ENCODE results near the gene HEY2.
A peak's percentile ranks its signal among the peaks of the same experiment; 100 is the strongest.
"Not testable (repeated sequence)": the region's sequence is repeated elsewhere in the genome, so short reads cannot be mapped to it uniquely, and the experiment has no call there.

The HEY2 gene

GRCh38 chr6:125750692-125751333, 1.4 kb downstream of the HEY2 start:
- Mint-ChIP-seq H3K27me3 (peaks cover 54% of the 10 kb centered on the region), H3K4me3 (peak overlapping the region; percentile 82 to 96), H3K4me1 (peaks cover 31% of the 10 kb centered on the region), H3K9me3 (no peaks in the 10 kb centered on the region), H3K27ac (no peak overlapping the region)
- DNase-seq (no peak), ATAC-seq (no peak)

GRCh38 chr6:125751334-125751916, 2.0 kb downstream of the HEY2 start:
- Mint-ChIP-seq H3K9me3 (no peaks in the 10 kb centered on the region), H3K4me3 (no peak overlapping the region), H3K4me1 (peaks cover 26% of the 10 kb centered on the region), H3K27me3 (peaks cover 48% of the 10 kb centered on the region), H3K27ac (no peak overlapping the region)
- ATAC-seq (no peak), DNase-seq (no peak)

- no peak for DNase-seq
- no peaks in the 10 kb centered on the region for H3K9me3 Mint-ChIP-seq
- ATAC-seq: no peak
- H3K4me3 Mint-ChIP-seq: no peak overlapping the region
- peaks cover 15% of the 10 kb centered on the region for H3K4me1 Mint-ChIP-seq
- peaks cover 34% of the 10 kb centered on the region for H3K27me3 Mint-ChIP-seq
- H3K27ac Mint-ChIP-seq: no peak overlapping the region
Measured at GRCh38 chr6:125752773-125753172, 3.3 kb downstream of the HEY2 start.

- DNase-seq: no peak
- H3K4me3 Mint-ChIP-seq: no peak overlapping the region
- H3K27ac Mint-ChIP-seq: no peak overlapping the region
- no peaks in the 10 kb centered on the region for H3K9me3 Mint-ChIP-seq
- ATAC-seq: no peak
- peaks cover 15% of the 10 kb centered on the region for H3K4me1 Mint-ChIP-seq
- H3K27me3 Mint-ChIP-seq: peaks cover 28% of the 10 kb centered on the region
Measured at GRCh38 chr6:125753218-125753936, 3.9 kb downstream of the HEY2 start.

GRCh38 chr6:125753937-125754259, 4.5 kb downstream of the HEY2 start:
- Mint-ChIP-seq H3K4me3 (no peak overlapping the region), H3K9me3 (no peaks in the 10 kb centered on the region), H3K27me3 (peaks cover 29% of the 10 kb centered on the region), H3K27ac (no peak overlapping the region), H3K4me1 (peaks cover 15% of the 10 kb centered on the region)
- ATAC-seq: no peak
- DNase-seq: no peak

GRCh38 chr6:125754566-125754965, 5.1 kb downstream of the HEY2 start:
- H3K9me3 Mint-ChIP-seq: no peaks in the 10 kb centered on the region
- no peak overlapping the region for H3K27ac Mint-ChIP-seq
- H3K4me1 Mint-ChIP-seq: peaks cover 13% of the 10 kb centered on the region
- H3K4me3 Mint-ChIP-seq: no peak overlapping the region
- peaks cover 33% of the 10 kb centered on the region for H3K27me3 Mint-ChIP-seq
- no peak for DNase-seq
- no peak for ATAC-seq

- DNase-seq (no peak), ATAC-seq (no peak)
- peak overlapping the region in 1 of 2 donors; percentile 75 for H3K27ac Mint-ChIP-seq
- H3K4me3 Mint-ChIP-seq: no peak overlapping the region
- H3K9me3 Mint-ChIP-seq: no peaks in the 10 kb centered on the region
- peaks cover 18% of the 10 kb centered on the region for H3K27me3 Mint-ChIP-seq
- peaks cover 4% of the 10 kb centered on the region for H3K4me1 Mint-ChIP-seq
Measured at GRCh38 chr6:125759184-125759902, 9.9 kb downstream of the HEY2 start.

- Mint-ChIP-seq H3K27me3 (peaks cover 21% of the 10 kb centered on the region), H3K4me3 (no peak overlapping the region), H3K4me1 (peaks cover 5% of the 10 kb centered on the region), H3K27ac (no peak overlapping the region), H3K9me3 (no peaks in the 10 kb centered on the region)
- ATAC-seq: no peak
- no peak for DNase-seq
Measured at GRCh38 chr6:125759959-125760457, 10.6 kb downstream of the HEY2 start.

GRCh38 chr6:125764121-125764671, 14.8 kb downstream of the HEY2 start:
- Mint-ChIP-seq H3K4me1 (peaks cover 5% of the 10 kb centered on the region), H3K4me3 (no peak overlapping the region), H3K27me3 (peaks cover 30% of the 10 kb centered on the region), H3K9me3 (no peaks in the 10 kb centered on the region), H3K27ac (no peak overlapping the region)
- DNase-seq: no peak
- no peak for ATAC-seq

- Mint-ChIP-seq H3K9me3 (no peaks in the 10 kb centered on the region), H3K4me3 (no peak overlapping the region), H3K27me3 (peaks cover 24% of the 10 kb centered on the region), H3K4me1 (peaks cover 9% of the 10 kb centered on the region), H3K27ac (no peak overlapping the region)
- ATAC-seq (no peak), DNase-seq (no peak)
Measured at GRCh38 chr6:125765944-125766343, 16.5 kb downstream of the HEY2 start.

GRCh38 chr6:125766641-125767040, 17.2 kb downstream of the HEY2 start:
- Mint-ChIP-seq H3K9me3 (no peaks in the 10 kb centered on the region), H3K4me1 (peaks cover 9% of the 10 kb centered on the region), H3K27me3 (peaks cover 24% of the 10 kb centered on the region), H3K4me3 (no peak overlapping the region), H3K27ac (no peak overlapping the region)
- DNase-seq: no peak
- ATAC-seq: no peak

GRCh38 chr6:125769147-125769783, 19.8 kb downstream of the HEY2 start:
- ATAC-seq: no peak

GRCh38 chr6:125773387-125774341, 24.2 kb downstream of the HEY2 start:
- ATAC-seq: peak; percentile 69
- no peaks in the 10 kb centered on the region for H3K9me3 Mint-ChIP-seq
- peaks cover 10% of the 10 kb centered on the region for H3K4me1 Mint-ChIP-seq
- H3K4me3 Mint-ChIP-seq: no peak overlapping the region
- DNase-seq: no peak
- no peak overlapping the region for H3K27ac Mint-ChIP-seq
- H3K27me3 Mint-ChIP-seq: no peaks in the 10 kb centered on the region

More at GRCh38 chr6:125769147-125769783, 19.8 kb downstream of the HEY2 start:
- H3K27ac Mint-ChIP-seq: no peak overlapping the region
- no peaks in the 10 kb centered on the region for H3K9me3 Mint-ChIP-seq
- DNase-seq: no peak
- peaks cover 12% of the 10 kb centered on the region for H3K4me1 Mint-ChIP-seq
- H3K27me3 Mint-ChIP-seq: peaks cover 19% of the 10 kb centered on the region
- H3K4me3 Mint-ChIP-seq: no peak overlapping the region

GRCh38 chr6:125776107-125776826, 26.8 kb downstream of the HEY2 start:
- not testable (repeated sequence) for DNase-seq, ATAC-seq, H3K27me3 Mint-ChIP-seq, H3K27ac Mint-ChIP-seq, H3K4me1 Mint-ChIP-seq, H3K4me3 Mint-ChIP-seq, H3K9me3 Mint-ChIP-seq
